NCI-H446 (cell line): ENCODE measurements around the gene EXOC4.
A peak's percentile ranks its signal among the peaks of the same experiment; 100 is the strongest.

Experiments used
- DNase-seq, 2 experiments: peaks; one replicate each; lab custom pipeline; 2025; lab: John Stamatoyannopoulos, UW

The EXOC4 gene

GRCh38 chr7:133364959-133365690, 112.2 kb downstream of the EXOC4 start:
- DNase-seq = no peak

- DNase-seq = peak; percentile 13 to 21
Observed at GRCh38 chr7:133365917-133366316, 113.0 kb downstream of the EXOC4 start.

GRCh38 chr7:133367561-133367960, 114.7 kb downstream of the EXOC4 start:
- DNase-seq = no peak

GRCh38 chr7:133369130-133369529, 116.3 kb downstream of the EXOC4 start:
- no peak for DNase-seq

- DNase-seq = no peak
Observed at GRCh38 chr7:133371616-133372015, 118.7 kb downstream of the EXOC4 start.

- no peak for DNase-seq
Observed at GRCh38 chr7:133372337-133372736, 119.5 kb downstream of the EXOC4 start.

GRCh38 chr7:133376514-133376913, 123.6 kb downstream of the EXOC4 start:
- DNase-seq = no peak

- DNase-seq = no peak
Observed at GRCh38 chr7:133381965-133382364, 129.1 kb downstream of the EXOC4 start.

GRCh38 chr7:133382775-133383559, 130.1 kb downstream of the EXOC4 start:
- DNase-seq = no peak

- DNase-seq = no peak
Observed at GRCh38 chr7:133386205-133386604, 133.3 kb downstream of the EXOC4 start.

GRCh38 chr7:133389727-133390126, 136.8 kb downstream of the EXOC4 start:
- DNase-seq = no peak

- DNase-seq = no peak
Observed at GRCh38 chr7:133391206-133391605, 138.3 kb downstream of the EXOC4 start.

GRCh38 chr7:133394369-133394768, 141.5 kb downstream of the EXOC4 start:
- no peak for DNase-seq

GRCh38 chr7:133395551-133395950, 142.7 kb downstream of the EXOC4 start:
- no peak for DNase-seq

- DNase-seq = no peak
Observed at GRCh38 chr7:133398506-133398905, 145.6 kb downstream of the EXOC4 start.

- DNase-seq = no peak
Observed at GRCh38 chr7:133401225-133401624, 148.3 kb downstream of the EXOC4 start.

- DNase-seq = no peak
Observed at GRCh38 chr7:133408212-133408611, 155.3 kb downstream of the EXOC4 start.

GRCh38 chr7:133409421-133409820, 156.5 kb downstream of the EXOC4 start:
- DNase-seq = no peak

- DNase-seq = no peak
Observed at GRCh38 chr7:133409966-133410365, 157.1 kb downstream of the EXOC4 start.

GRCh38 chr7:133411395-133411794, 158.5 kb downstream of the EXOC4 start:
- no peak for DNase-seq

- no peak for DNase-seq
Observed at GRCh38 chr7:133412942-133413341, 160.1 kb downstream of the EXOC4 start.

GRCh38 chr7:133419041-133419440, 166.2 kb downstream of the EXOC4 start:
- no peak for DNase-seq

GRCh38 chr7:133423618-133424017, 170.7 kb downstream of the EXOC4 start:
- DNase-seq = no peak
